Keratinocyte (primary cell): Measurements from ENCODE around the gene PLCB3. TPM values are rescaled to one million over a fixed set of nuclear protein-coding genes. Genes with fewer than 3 reads are reported as not detected.
"Not testable (repeated sequence)": the region's sequence is repeated elsewhere in the genome, so short reads cannot be mapped to it uniquely, and the experiment has no call there.

Source experiments
- DNase-seq: peaks from one replicate; pipeline ENCODE4 v3.0.0-alpha.2; 2011; ENCODE audit warnings: low read depth, missing footprints, low spot score
- FAIRE-seq: peaks from 2 replicates; lab custom pipeline; 2011; peaks lifted over from hg19 to GRCh38; lab: Jason Lieb, UNC
- H2AFZ ChIP-seq: 2 replicates; pipeline ENCODE4 v1.6.0; 2012; ENCODE audit warnings: low read length, control low read depth, inconsistent platforms; ENCODE audit not compliant: control insufficient read depth
- H3K27ac ChIP-seq: 2 replicates; pipeline ENCODE4 v1.5.1; 2011; ENCODE audit warnings: low read length; ENCODE audit not compliant: control insufficient read depth, insufficient read depth
- H3K27me3 ChIP-seq: 3 replicates; pipeline ENCODE4 v1.6.0; 2011; ENCODE audit warnings: low read length; ENCODE audit not compliant: control insufficient read depth, insufficient read depth; ENCODE audit errors: extremely low read depth
- H3K36me3 ChIP-seq, 2 experiments: 2 replicates in 1 of 2; 3 replicates in 1 of 2; pipeline ENCODE4 v1.5.1; 2011; ENCODE audit warnings: low read length in 2 of 2, mild to moderate bottlenecking in 1 of 2; ENCODE audit not compliant: control insufficient read depth in 2 of 2, insufficient read depth in 2 of 2; ENCODE audit errors: extremely low read depth in 1 of 2
- H3K4me1 ChIP-seq: 3 replicates; pipeline ENCODE4 v1.5.1; 2011; ENCODE audit warnings: low read length; ENCODE audit not compliant: control insufficient read depth, insufficient read depth; ENCODE audit errors: extremely low read depth
- H3K4me2 ChIP-seq: 3 replicates; pipeline ENCODE4 v1.6.0; 2011; ENCODE audit warnings: low read depth, low read length; ENCODE audit not compliant: control insufficient read depth, insufficient read depth; ENCODE audit errors: extremely low read depth
- H3K4me3 ChIP-seq, 3 experiments: fragments of 200-600 bp in 1 of 3; sonication (generic) in 1 of 3; 2 replicates in 2 of 3; 3 replicates in 1 of 3; pipeline ENCODE4 v1.5.1; 2011 to 2016; ENCODE audit warnings: low read length in 3 of 3, mild to moderate bottlenecking in 3 of 3, control low read depth in 2 of 3, inconsistent platforms in 1 of 3, low read depth in 1 of 3, mixed read lengths in 1 of 3, mixed run types in 1 of 3, moderate library complexity in 1 of 3; ENCODE audit not compliant: control insufficient read depth in 2 of 3, insufficient read depth in 2 of 3; ENCODE audit errors: extremely low read depth in 1 of 3
- H3K79me2 ChIP-seq: 2 replicates; pipeline ENCODE4 v1.6.0; 2012; ENCODE audit warnings: low read length; ENCODE audit not compliant: control insufficient read depth, insufficient read depth
- H3K9ac ChIP-seq: 3 replicates; pipeline ENCODE4 v1.6.0; 2011; ENCODE audit warnings: low read length; ENCODE audit not compliant: control insufficient read depth, insufficient read depth; ENCODE audit errors: extremely low read depth
- H3K9me1 ChIP-seq: 3 replicates; pipeline ENCODE4 v1.6.0; 2011; ENCODE audit warnings: low read length; ENCODE audit not compliant: control insufficient read depth, insufficient read depth; ENCODE audit errors: extremely low read depth
- H3K9me3 ChIP-seq: 2 replicates; pipeline ENCODE4 v1.5.1; 2012; ENCODE audit warnings: low read depth, low read length; ENCODE audit not compliant: control insufficient read depth
- H4K20me1 ChIP-seq: 3 replicates; pipeline ENCODE4 v1.6.0; 2011; ENCODE audit warnings: low read length; ENCODE audit not compliant: control insufficient read depth, insufficient read depth; ENCODE audit errors: extremely low read depth
- CTCF ChIP-seq, 3 experiments: IDR thresholded peaks in 1 of 3; conservative IDR thresholded peaks in 1 of 3; optimal IDR thresholded peaks in 1 of 3; 2 replicates in 2 of 3; 3 replicates in 1 of 3; pipeline versions ENCODE3 to v1.5.1; 2011; ENCODE audit warnings: low read length in 3 of 3, mild to moderate bottlenecking in 3 of 3, moderate library complexity in 2 of 3, control low read depth in 1 of 3, inconsistent platforms in 1 of 3; ENCODE audit not compliant: insufficient read depth in 2 of 3; ENCODE audit errors: extremely low read depth in 1 of 3
- EZH2 ChIP-seq: IDR thresholded peaks from one replicate; pipeline ENCODE4 v1.6.1; 2012; ENCODE audit warnings: inconsistent platforms, mild to moderate bottlenecking, low read length, moderate library complexity
- dilution Hi-C: fragments of 300-500 bp; cut with MboI; formaldehyde crosslinking; loops from one replicate; pipeline ENCODE4 v1.7.0; 2020; ENCODE audit warnings: low sequenced_read_pairs; ENCODE audit not compliant: extremely low pct_ligation_motif_present
- polyA plus RNA-seq, 5 experiments: library from polyadenylated mRNA; depleted of rRNA in 3 of 5; stranded (reverse) in 3 of 5; stranded (forward) in 1 of 5; unstranded in 1 of 5; fragments of >200 nt; gene quantifications; 1 replicate in 1 of 5; 2 replicates in 3 of 5; 3 replicates in 1 of 5; pipeline versions ENCODE4 v1.2.1 to v1.2.3, GENCODE V29; 2011 to 2012; ENCODE audit warnings: missing spikeins in 2 of 5, low read depth in 1 of 5, low replicate concordance in 1 of 5

The PLCB3 gene
- polyA plus RNA-seq, 1 donor (not counting 4 experiments of a cell fraction or from before 2014, with no cell fraction given): 32.5 TPM

GRCh38 chr11:64245797-64246620 is 5.3 kb upstream of the PLCB3 start:
- FAIRE-seq: no peak
- Histone ChIP-seq H3K36me3 (peaks cover 6 to 14% of the 10 kb centered on the region in 2 experiments), H3K4me2 (peak overlapping the region; percentile 85), H3K4me3 (peak overlapping the region; percentile 73 to 88 (median 86)), H2AFZ (no peak overlapping the region), H3K79me2 (peaks cover 26% of the 10 kb centered on the region), H4K20me1 (no peaks in the 10 kb centered on the region), H3K4me1 (peaks cover 36% of the 10 kb centered on the region), H3K9me3 (no peaks in the 10 kb centered on the region), H3K9me1 (no peaks in the 10 kb centered on the region), H3K27me3 (no peaks in the 10 kb centered on the region), H3K27ac (peak overlapping the region; percentile 88), H3K9ac (peak overlapping the region; percentile 95)
- DNase-seq: peak; percentile 99
- dilution Hi-C loops: no loop called here
- TF ChIP-seq EZH2 (no peak), CTCF (optimal IDR thresholded peaks at IDR 0.05 in 1 of 3, IDR thresholded peaks at IDR 0.05 in 1 of 3, conservative IDR thresholded peaks at IDR 0.05 in 1 of 3; ENCODE audit: extremely low read depth in 1 of 3, insufficient read depth in 2 of 3, low read length in 3 of 3) (no peak)

GRCh38 chr11:64246621-64246870 is 4.8 kb upstream of the PLCB3 start:
- Histone ChIP-seq H3K4me3 (peak overlapping the region in 1 of 3 experiments; percentile 88), H3K79me2 (peaks cover 27% of the 10 kb centered on the region), H3K36me3 (peaks cover 6 to 14% of the 10 kb centered on the region in 2 experiments), H3K4me1 (peaks cover 36% of the 10 kb centered on the region), H3K27ac (peak overlapping the region; percentile 88), H3K9ac (peak overlapping the region; percentile 95)
- H4K20me1 ChIP-seq, dilution Hi-C loops, H3K4me2 ChIP-seq, H2AFZ ChIP-seq, H3K27me3 ChIP-seq, DNase-seq, FAIRE-seq, H3K9me3 ChIP-seq, H3K9me1 ChIP-seq: not testable (repeated sequence)
